Epithelial cell of esophagus (primary cell): ENCODE measurements around the gene GPC6.

ENCODE experiments used
- DNase-seq: peaks from one replicate; pipeline ENCODE4 v3.0.0; 2010; ENCODE audit warnings: low read depth
- H3K4me3 ChIP-seq: 2 replicates; pipeline ENCODE4 v1.5.1; 2011; ENCODE audit warnings: mild to moderate bottlenecking, low read length, control low read depth
- TF ChIP-seq, protein P1 (sequence below): IDR thresholded peaks from 2 replicates; pipeline ENCODE4 v1.5.1; 2011; ENCODE audit warnings: low read depth, mild to moderate bottlenecking, low read length, control low read depth, inconsistent platforms; ENCODE audit not compliant: insufficient read depth; ENCODE audit errors: missing control alignments

The GPC6 gene

DNA sequence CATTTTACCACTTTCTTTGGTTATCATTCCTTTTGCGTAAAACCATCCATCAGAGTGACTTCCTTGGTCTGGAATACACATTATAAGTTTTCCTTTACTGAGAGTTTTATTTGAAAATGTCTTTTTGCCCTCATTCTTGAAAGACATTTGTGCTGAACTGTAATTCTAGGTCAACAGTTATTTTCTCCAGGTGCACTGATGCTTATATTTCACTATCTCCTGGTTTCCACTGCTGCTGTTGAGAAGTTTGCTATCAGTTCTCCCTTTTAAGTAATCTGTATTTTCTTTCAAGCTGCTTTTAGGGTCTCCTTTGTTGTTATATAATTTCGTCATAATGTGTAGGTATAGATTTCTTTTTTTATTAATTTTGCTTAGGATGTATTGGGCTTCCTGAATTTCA, 1092.9 kb downstream of the GPC6 start:
- TF ChIP-seq, protein P1, sequence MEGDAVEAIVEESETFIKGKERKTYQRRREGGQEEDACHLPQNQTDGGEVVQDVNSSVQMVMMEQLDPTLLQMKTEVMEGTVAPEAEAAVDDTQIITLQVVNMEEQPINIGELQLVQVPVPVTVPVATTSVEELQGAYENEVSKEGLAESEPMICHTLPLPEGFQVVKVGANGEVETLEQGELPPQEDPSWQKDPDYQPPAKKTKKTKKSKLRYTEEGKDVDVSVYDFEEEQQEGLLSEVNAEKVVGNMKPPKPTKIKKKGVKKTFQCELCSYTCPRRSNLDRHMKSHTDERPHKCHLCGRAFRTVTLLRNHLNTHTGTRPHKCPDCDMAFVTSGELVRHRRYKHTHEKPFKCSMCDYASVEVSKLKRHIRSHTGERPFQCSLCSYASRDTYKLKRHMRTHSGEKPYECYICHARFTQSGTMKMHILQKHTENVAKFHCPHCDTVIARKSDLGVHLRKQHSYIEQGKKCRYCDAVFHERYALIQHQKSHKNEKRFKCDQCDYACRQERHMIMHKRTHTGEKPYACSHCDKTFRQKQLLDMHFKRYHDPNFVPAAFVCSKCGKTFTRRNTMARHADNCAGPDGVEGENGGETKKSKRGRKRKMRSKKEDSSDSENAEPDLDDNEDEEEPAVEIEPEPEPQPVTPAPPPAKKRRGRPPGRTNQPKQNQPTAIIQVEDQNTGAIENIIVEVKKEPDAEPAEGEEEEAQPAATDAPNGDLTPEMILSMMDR: no peak
- no peak for DNase-seq
- H3K4me3 ChIP-seq: no peak overlapping the region

- no peak for DNase-seq
- H3K4me3 ChIP-seq: no peak overlapping the region
- TF ChIP-seq, protein P1: no peak
Measured at GRCh38 chr13:94322925-94323763, 1096.5 kb downstream of the GPC6 start.

- TF ChIP-seq, protein P1: no peak
- no peak overlapping the region for H3K4me3 ChIP-seq
- DNase-seq: no peak
Measured at GRCh38 chr13:94323764-94324758, 1097.5 kb downstream of the GPC6 start.

DNA sequence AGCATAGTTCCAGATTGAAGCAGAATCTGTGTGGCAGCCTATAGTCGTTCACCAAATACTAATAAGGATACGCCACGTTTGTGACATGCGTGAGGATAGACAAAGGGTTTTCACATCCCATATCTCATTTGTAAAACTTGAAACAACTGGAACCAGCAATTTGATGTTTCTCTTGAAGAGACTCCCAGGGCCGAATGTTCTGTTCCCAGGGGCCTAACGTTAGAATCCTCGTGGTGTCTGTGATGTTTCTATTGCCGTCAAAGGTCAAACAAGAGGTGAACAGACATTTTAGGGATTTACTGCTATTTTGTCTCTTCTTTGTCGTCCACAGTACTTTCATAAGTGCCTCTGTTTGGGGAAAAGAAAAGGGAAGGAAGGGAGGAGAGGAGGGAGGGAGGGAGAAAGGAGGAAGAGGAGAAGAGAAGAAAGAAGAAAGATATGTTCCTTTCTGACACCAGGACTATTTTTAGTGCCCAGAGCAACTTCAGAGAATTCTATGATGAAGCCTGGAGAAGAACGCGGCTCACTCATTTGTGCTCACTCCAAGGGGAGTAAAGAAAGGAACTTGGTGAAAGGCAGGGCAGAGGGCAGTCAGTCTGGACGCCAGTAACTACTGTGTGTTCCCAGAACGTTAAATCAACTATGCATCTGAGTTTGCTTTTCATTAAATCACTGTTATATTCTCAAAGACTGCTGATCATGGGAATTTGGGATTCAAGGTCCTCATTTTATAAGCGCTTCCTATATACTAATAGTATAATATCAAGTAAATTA, 1098.3 kb downstream of the GPC6 start:
- TF ChIP-seq, protein P1: no peak
- H3K4me3 ChIP-seq: no peak overlapping the region
- DNase-seq: no peak

- H3K4me3 ChIP-seq: no peak overlapping the region
- DNase-seq: no peak
- TF ChIP-seq, protein P1: no peak
Measured at GRCh38 chr13:94325650-94326049, 1099.0 kb downstream of the GPC6 start.

DNA sequence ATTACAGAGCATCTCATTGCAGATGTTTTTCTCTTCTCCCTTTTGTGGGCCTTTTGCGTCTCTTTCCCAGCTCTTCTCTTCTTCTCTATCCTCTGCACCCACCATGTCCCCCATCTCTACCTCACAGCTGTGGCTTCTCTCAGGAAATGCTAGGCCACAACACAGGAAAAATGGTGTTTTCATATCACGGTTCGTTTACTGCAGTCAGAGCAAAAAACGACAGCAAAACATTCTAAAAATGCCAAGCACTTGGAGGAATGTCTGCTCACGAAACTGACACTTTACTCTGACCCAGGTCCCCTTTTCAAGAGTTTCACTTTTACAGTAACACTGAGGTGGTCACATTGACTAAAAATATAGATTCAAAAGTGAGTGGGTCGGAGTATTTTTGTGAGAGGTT, 1100.7 kb downstream of the GPC6 start:
- no peak overlapping the region for H3K4me3 ChIP-seq
- TF ChIP-seq, protein P1: no peak
- DNase-seq: no peak
